GM23248 (cell line): ENCODE measurements around the gene TFEC.

Source experiments
- EZH2 ChIP-seq: fragments of 200-600 bp; sonication (generic); IDR thresholded peaks from 2 replicates; pipeline ENCODE4 v1.6.1; 2018; ENCODE audit warnings: antibody characterized with exemption, mild to moderate bottlenecking; ENCODE audit not compliant: insufficient read depth, poor library complexity, severe bottlenecking
- EZH2phosphoT487 ChIP-seq: fragments of 200-600 bp; sonication (generic); IDR thresholded peaks from 2 replicates; pipeline ENCODE4 v1.6.1; 2018; ENCODE audit warnings: antibody characterized with exemption, moderate library complexity, mild to moderate bottlenecking, low read depth; ENCODE audit not compliant: insufficient read depth

- TF ChIP-seq EZH2 (no peak), EZH2phosphoT487 (no peak)
Observed at GRCh38 chr7:116027786-116028185, 2.8 kb downstream of the TFEC start.
